ENCODE measurements around the gene FGF14. TPM values are rescaled to one million over a fixed set of nuclear protein-coding genes. Genes with fewer than 3 reads are reported as not detected.

The FGF14 gene
- total RNA-seq, 2 experiments from 2014 or later = not detected

GRCh38 chr13:102395174-102395573 is 6.7 kb downstream of the FGF14 start:
- Mint-ChIP-seq H3K4me3 (peak overlapping the region; percentile 82), H3K27ac (peak overlapping the region; percentile 77), H3K4me1 (peaks cover 25% of the 10 kb centered on the region), H3K36me3 (ENCODE audit: low read depth) (peaks cover 3% of the 10 kb centered on the region), H3K9me3 (ENCODE audit: low read depth) (peaks cover 2% of the 10 kb centered on the region), H3K27me3 (peaks cover 15% of the 10 kb centered on the region)
- intact Hi-C loops (cut with DNase I, micrococcal nuclease) = loop anchor here (2.0 to 10.0 kb wide), 4 partner anchors 62 to 450 kb away; partner anchors contain the start of genes TEX30 (in 2 of the 2) and ERCC5 (in 1 of the 2)
- ATAC-seq = no peak
- no peak for DNase-seq
- ChIA-PET POLR2A (interaction anchor here (0.7 kb wide), 1 partner anchor 62 kb away, joined by 4 read pairs; no protein-coding TSS in a partner anchor), CTCF (interaction anchor here (0.6 to 1.4 kb wide), 2 partner anchors 161 to 496 kb away, joined by 3 read pairs; no protein-coding TSS in a partner anchor)

GRCh38 chr13:102394158-102395053 is 7.4 kb downstream of the FGF14 start:
- POLR2A ChIA-PET = interaction anchor here (0.7 kb wide), 1 partner anchor 62 kb away, joined by 4 read pairs; no protein-coding TSS in a partner anchor

GRCh38 chr13:102392481-102393209 is 9.2 kb downstream of the FGF14 start:
- H3K27ac Mint-ChIP-seq = peak overlapping the region; percentile 35
- ChIA-PET POLR2A (no interaction called here), CTCF (interaction anchor here (0.5 to 1.1 kb wide), 3 partner anchors 8 to 1135 kb away, joined by 4 read pairs; no protein-coding TSS in a partner anchor)
- DNase-seq (peak; percentile 41), ATAC-seq (peak; percentile 67)
- H3K9me3 Mint-ChIP-seq (ENCODE audit: low read depth) = peaks cover 2% of the 10 kb centered on the region
- peaks cover 11% of the 10 kb centered on the region for H3K27me3 Mint-ChIP-seq
- H3K36me3 Mint-ChIP-seq (ENCODE audit: low read depth) = peaks cover 4% of the 10 kb centered on the region
- H3K4me3 Mint-ChIP-seq = peak overlapping the region; percentile 5
- intact Hi-C loops (cut with DNase I, micrococcal nuclease) = loop anchor here (5.0 to 10.0 kb wide), 3 partner anchors 382 to 765 kb away; partner anchors contain the start of genes ERCC5 (in 1 of the 2) and TEX30 (in 1 of the 2)
- H3K4me1 Mint-ChIP-seq = peaks cover 21% of the 10 kb centered on the region

More at GRCh38 chr13:102394158-102395053, 7.4 kb downstream of the FGF14 start:
- Mint-ChIP-seq H3K9me3 (ENCODE audit: low read depth) (peaks cover 2% of the 10 kb centered on the region), H3K27ac (peak overlapping the region; percentile 77), H3K4me3 (peak overlapping the region; percentile 82), H3K4me1 (peaks cover 22% of the 10 kb centered on the region), H3K27me3 (peaks cover 12% of the 10 kb centered on the region), H3K36me3 (ENCODE audit: low read depth) (peaks cover 3% of the 10 kb centered on the region)
- CTCF ChIA-PET = interaction anchor here (0.6 to 1.4 kb wide), 3 partner anchors 8 to 497 kb away, joined by 3 to 7 read pairs (median 3); no protein-coding TSS in a partner anchor
- DNase-seq = peak; percentile 98
- intact Hi-C loops (cut with DNase I, micrococcal nuclease) = loop anchor here (1.0 to 10.0 kb wide), 9 partner anchors 62 to 1719 kb away; partner anchors contain the start of genes TEX30 (in 2 of the 2), TPP2 (in 2 of the 2), BIVM (in 1 of the 2) and ERCC5 (in 1 of the 2)
- peak; percentile 85 for ATAC-seq

GRCh38 chr13:102386461-102386860 is 15.4 kb downstream of the FGF14 start:
- CTCF ChIA-PET = interaction anchor here (0.7 kb wide), 1 partner anchor 20 kb away, joined by 3 read pairs; no protein-coding TSS in a partner anchor
- ATAC-seq (no peak), DNase-seq (no peak)
- Mint-ChIP-seq H3K9me3 (ENCODE audit: low read depth) (no peaks in the 10 kb centered on the region), H3K4me3 (no peak overlapping the region), H3K27me3 (peaks cover 20% of the 10 kb centered on the region), H3K4me1 (no peaks in the 10 kb centered on the region), H3K36me3 (ENCODE audit: low read depth) (peaks cover 1% of the 10 kb centered on the region), H3K27ac (no peak overlapping the region)
- POLR2A ChIA-PET = no interaction called here
- intact Hi-C loops (cut with DNase I, micrococcal nuclease) = no loop called here

GRCh38 chr13:102380012-102380411 is 21.8 kb downstream of the FGF14 start:
- ATAC-seq (no peak), DNase-seq (no peak)
- peaks cover 18% of the 10 kb centered on the region for H3K27me3 Mint-ChIP-seq
- no peak overlapping the region for H3K4me3 Mint-ChIP-seq
- H3K27ac Mint-ChIP-seq = no peak overlapping the region
- intact Hi-C loops (cut with DNase I, micrococcal nuclease) = no loop called here
- CTCF ChIA-PET = interaction anchor here (1.3 kb wide), 1 partner anchor 27 kb away, joined by 4 read pairs; no protein-coding TSS in a partner anchor
- POLR2A ChIA-PET = interaction anchor here (0.6 kb wide), 1 partner anchor 314 kb away, joined by 3 read pairs; no protein-coding TSS in a partner anchor
- no peaks in the 10 kb centered on the region for H3K36me3 Mint-ChIP-seq (ENCODE audit: low read depth)
- H3K9me3 Mint-ChIP-seq (ENCODE audit: low read depth) = no peaks in the 10 kb centered on the region
- no peaks in the 10 kb centered on the region for H3K4me1 Mint-ChIP-seq

GRCh38 chr13:102376318-102376717 is 25.5 kb downstream of the FGF14 start:
- Mint-ChIP-seq H3K27me3 (peaks cover 9% of the 10 kb centered on the region), H3K27ac (no peak overlapping the region), H3K4me1 (no peaks in the 10 kb centered on the region), H3K9me3 (ENCODE audit: low read depth) (no peaks in the 10 kb centered on the region), H3K4me3 (no peak overlapping the region), H3K36me3 (ENCODE audit: low read depth) (no peaks in the 10 kb centered on the region)
- intact Hi-C loops (cut with DNase I, micrococcal nuclease) = no loop called here
- no peak for DNase-seq
- no peak for ATAC-seq
- ChIA-PET POLR2A (interaction anchor here (0.7 kb wide), 1 partner anchor 52 kb away, joined by 3 read pairs; no protein-coding TSS in a partner anchor), CTCF (interaction anchor here (0.8 kb wide), 1 partner anchor 543 kb away, joined by 5 read pairs; no protein-coding TSS in a partner anchor)

- Mint-ChIP-seq H3K9me3 (ENCODE audit: low read depth) (no peaks in the 10 kb centered on the region), H3K4me1 (no peaks in the 10 kb centered on the region), H3K4me3 (no peak overlapping the region), H3K27ac (no peak overlapping the region), H3K36me3 (ENCODE audit: low read depth) (no peaks in the 10 kb centered on the region), H3K27me3 (peaks cover 3% of the 10 kb centered on the region)
- ChIA-PET POLR2A (no interaction called here), CTCF (no interaction called here)
- intact Hi-C loops (cut with DNase I, micrococcal nuclease) = no loop called here
- DNase-seq (no peak), ATAC-seq (no peak)
Measured at GRCh38 chr13:102374726-102375125, 27.1 kb downstream of the FGF14 start.

GRCh38 chr13:102374233-102374632 is 27.6 kb downstream of the FGF14 start:
- Mint-ChIP-seq H3K36me3 (ENCODE audit: low read depth) (no peaks in the 10 kb centered on the region), H3K27me3 (peaks cover 3% of the 10 kb centered on the region), H3K9me3 (ENCODE audit: low read depth) (no peaks in the 10 kb centered on the region), H3K4me3 (no peak overlapping the region), H3K27ac (no peak overlapping the region), H3K4me1 (no peaks in the 10 kb centered on the region)
- DNase-seq (no peak), ATAC-seq (no peak)
- POLR2A ChIA-PET = no interaction called here
- intact Hi-C loops (cut with DNase I, micrococcal nuclease) = no loop called here
- CTCF ChIA-PET = no interaction called here

- Mint-ChIP-seq H3K36me3 (ENCODE audit: low read depth) (no peaks in the 10 kb centered on the region), H3K4me1 (no peaks in the 10 kb centered on the region), H3K27me3 (peaks cover 3% of the 10 kb centered on the region), H3K9me3 (ENCODE audit: low read depth) (no peaks in the 10 kb centered on the region), H3K4me3 (no peak overlapping the region), H3K27ac (no peak overlapping the region)
- intact Hi-C loops (cut with DNase I, micrococcal nuclease) = no loop called here
- ATAC-seq (no peak), DNase-seq (no peak)
- ChIA-PET CTCF (no interaction called here), POLR2A (interaction anchor here (0.6 kb wide), 1 partner anchor 1034 kb away, joined by 3 read pairs; no protein-coding TSS in a partner anchor)
Measured at GRCh38 chr13:102373221-102373620, 28.6 kb downstream of the FGF14 start.

GRCh38 chr13:102369302-102369701 is 32.5 kb downstream of the FGF14 start:
- Mint-ChIP-seq H3K4me3 (no peak overlapping the region), H3K27me3 (peaks cover 7% of the 10 kb centered on the region), H3K9me3 (ENCODE audit: low read depth) (no peaks in the 10 kb centered on the region), H3K4me1 (no peaks in the 10 kb centered on the region), H3K36me3 (ENCODE audit: low read depth) (no peaks in the 10 kb centered on the region), H3K27ac (no peak overlapping the region)
- DNase-seq (no peak), ATAC-seq (no peak)
- intact Hi-C loops (cut with DNase I, micrococcal nuclease) = no loop called here
- ChIA-PET CTCF (no interaction called here), POLR2A (no interaction called here)

GRCh38 chr13:102367836-102368235 is 34.0 kb downstream of the FGF14 start:
- no peaks in the 10 kb centered on the region for H3K36me3 Mint-ChIP-seq (ENCODE audit: low read depth)
- POLR2A ChIA-PET = no interaction called here
- H3K4me3 Mint-ChIP-seq = no peak overlapping the region
- H3K4me1 Mint-ChIP-seq = no peaks in the 10 kb centered on the region
- intact Hi-C loops (cut with DNase I, micrococcal nuclease) = no loop called here
- no peak overlapping the region for H3K27ac Mint-ChIP-seq
- H3K27me3 Mint-ChIP-seq = peaks cover 11% of the 10 kb centered on the region
- H3K9me3 Mint-ChIP-seq (ENCODE audit: low read depth) = no peaks in the 10 kb centered on the region
- CTCF ChIA-PET = interaction anchor here (0.7 kb wide), 1 partner anchor 8 kb away, joined by 3 read pairs; no protein-coding TSS in a partner anchor
- no peak for DNase-seq
- no peak for ATAC-seq

Measured in activated CD4-positive, alpha-beta T cell treated with anti-CD3 and anti-CD28 coated beads for 36 hours (primary cell).